Epithelial cell of prostate (primary cell): ENCODE data around the gene GABRE.
A peak's percentile ranks its signal among the peaks of the same experiment; 100 is the strongest.
"Not testable (repeated sequence)": the region's sequence is repeated elsewhere in the genome, so short reads cannot be mapped to it uniquely, and the experiment has no call there.

ENCODE experiments used
- DNase-seq: peaks from one replicate; pipeline ENCODE4 v3.0.0-alpha.2; 2011; ENCODE audit warnings: low read depth, low spot score
- H3K27ac ChIP-seq: fragments of 450-650 bp; 2 replicates; pipeline ENCODE4 v1.5.1; 2017; ENCODE audit warnings: mild to moderate bottlenecking

GABRE gene

GRCh38 chrX:151970661-151971060 lies 3.8 kb downstream of the GABRE start:
- DNase-seq, result no peak
- H3K27ac ChIP-seq, result peak overlapping the region; percentile 54

DNA sequence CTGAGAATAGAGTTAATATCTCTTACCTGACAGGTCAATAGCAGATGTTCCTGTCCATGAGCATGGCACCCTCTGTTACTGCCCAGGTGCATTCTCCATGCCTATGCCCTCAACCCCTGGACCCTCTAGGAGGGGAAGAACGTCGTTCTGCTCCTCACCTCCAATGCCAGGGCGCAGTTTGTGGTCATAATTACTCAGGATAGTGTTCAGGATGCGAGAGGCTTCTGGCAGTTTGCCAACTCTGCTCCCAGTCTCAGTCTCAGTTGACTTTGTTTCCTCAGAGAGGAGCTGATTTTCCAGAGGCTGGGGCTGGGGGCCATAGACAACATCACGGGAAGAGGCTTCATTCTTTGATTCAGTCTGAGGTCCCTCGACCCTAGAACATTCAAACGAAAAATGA lies 4.4 kb downstream of the GABRE start:
- DNase-seq, result no peak
- no peak overlapping the region for H3K27ac ChIP-seq

DNA sequence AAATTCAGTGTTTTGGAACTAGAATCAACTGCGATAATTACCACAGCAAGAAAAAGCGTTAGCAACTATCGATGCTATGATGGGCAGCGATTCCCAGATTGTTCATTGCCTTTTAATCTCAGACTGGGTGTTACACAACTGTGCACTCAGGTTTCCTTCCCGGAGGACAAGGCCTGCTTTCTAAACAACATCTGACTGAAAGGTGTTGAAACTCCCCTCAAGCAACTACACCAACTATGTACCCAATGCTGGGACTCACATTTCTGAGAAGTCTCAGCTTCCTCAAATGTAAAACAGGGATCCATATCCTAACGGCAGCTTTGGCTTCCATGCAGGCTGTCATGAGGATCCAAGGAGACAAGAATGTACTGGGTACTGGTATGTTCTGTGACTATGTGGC lies 8.2 kb downstream of the GABRE start:
- H3K27ac ChIP-seq, result no peak overlapping the region
- no peak for DNase-seq

- no peak overlapping the region for H3K27ac ChIP-seq
- DNase-seq, result no peak
Observed at GRCh38 chrX:151962034-151962433, 12.4 kb downstream of the GABRE start.

DNA sequence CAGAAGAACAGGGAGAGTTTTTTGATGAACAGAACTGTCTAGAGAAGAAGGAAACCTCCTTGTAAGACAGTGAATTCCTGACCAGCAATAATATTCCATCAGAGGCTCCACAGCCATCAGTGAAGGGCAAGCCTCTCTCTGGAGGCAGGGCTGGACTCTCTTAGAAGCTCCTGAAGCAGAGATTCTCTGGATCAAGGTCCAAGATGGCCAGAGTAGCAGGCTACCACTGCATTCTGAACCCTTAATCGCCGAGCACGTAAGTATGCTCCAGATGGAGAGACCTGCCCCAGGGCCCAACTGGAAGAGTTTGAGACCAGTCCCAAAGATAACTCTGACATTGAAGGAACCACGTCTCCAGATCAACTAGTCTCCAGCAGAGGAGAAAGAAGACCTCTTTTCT lies 16.4 kb downstream of the GABRE start:
- no peak overlapping the region for H3K27ac ChIP-seq
- DNase-seq, result no peak

DNA sequence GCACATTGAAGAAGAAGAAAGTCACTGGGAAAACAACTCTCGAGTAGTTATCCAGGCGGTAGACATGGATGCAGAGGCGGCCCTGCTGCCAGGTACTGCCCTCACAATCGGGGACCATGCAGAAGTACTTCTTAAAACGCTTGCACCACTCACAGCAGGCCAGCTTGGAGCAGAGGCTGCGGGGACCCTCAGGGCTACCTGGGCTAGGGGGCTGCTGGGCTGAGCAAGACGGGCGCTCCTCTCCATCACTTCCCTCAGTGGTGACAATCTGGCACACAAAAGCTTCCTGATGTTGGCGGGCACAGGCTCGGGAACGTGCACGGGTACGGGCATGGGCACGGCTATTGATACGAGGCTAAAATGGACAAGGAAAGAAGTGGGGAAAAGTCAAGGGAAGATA lies 19.7 kb downstream of the GABRE start:
- no peak for DNase-seq
- no peak overlapping the region for H3K27ac ChIP-seq

DNA sequence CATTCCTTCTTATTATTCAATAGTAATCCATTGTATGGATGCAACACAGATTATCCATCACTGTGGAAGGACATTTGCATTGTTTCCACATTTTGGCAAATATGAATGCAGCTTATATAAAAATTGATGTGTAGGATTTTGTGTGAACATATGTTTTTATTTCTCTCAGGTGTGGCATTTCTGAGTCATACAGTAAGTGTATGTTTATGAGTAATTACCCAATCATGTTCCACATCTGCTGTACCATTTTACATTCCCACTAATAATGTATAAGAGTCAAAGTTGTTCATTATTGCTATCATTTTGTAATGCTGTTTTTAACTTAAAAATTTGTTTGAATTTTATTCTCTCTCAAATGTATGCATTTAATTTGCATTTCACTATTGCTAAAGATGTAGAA lies 36.3 kb downstream of the GABRE start:
- DNase-seq, result no peak
- H3K27ac ChIP-seq, result no peak overlapping the region

GRCh38 chrX:151935358-151935757 lies 39.1 kb downstream of the GABRE start:
- DNase-seq, result no peak
- no peak overlapping the region for H3K27ac ChIP-seq

DNA sequence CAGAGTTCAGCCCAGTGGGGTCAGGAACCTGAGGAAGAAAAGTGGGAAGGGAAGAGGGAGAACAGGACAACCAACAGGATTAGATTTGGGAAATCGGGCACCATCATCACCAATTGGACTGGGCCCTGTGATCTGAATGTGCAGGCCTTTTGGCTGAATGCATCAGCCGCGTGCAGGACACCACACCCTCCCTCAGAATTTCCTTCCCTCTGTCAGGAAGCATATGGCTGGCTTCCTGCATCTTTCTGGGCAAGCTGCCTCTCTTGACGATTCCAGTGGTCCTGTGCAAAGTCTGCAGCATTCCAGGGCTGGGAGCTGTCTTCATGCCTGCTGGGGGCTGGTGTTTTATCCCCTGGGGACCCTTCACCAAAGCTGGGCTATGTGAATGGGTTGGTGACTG lies 45.4 kb downstream of the GABRE start:
- H3K27ac ChIP-seq, result no peak overlapping the region
- DNase-seq, result no peak

DNA sequence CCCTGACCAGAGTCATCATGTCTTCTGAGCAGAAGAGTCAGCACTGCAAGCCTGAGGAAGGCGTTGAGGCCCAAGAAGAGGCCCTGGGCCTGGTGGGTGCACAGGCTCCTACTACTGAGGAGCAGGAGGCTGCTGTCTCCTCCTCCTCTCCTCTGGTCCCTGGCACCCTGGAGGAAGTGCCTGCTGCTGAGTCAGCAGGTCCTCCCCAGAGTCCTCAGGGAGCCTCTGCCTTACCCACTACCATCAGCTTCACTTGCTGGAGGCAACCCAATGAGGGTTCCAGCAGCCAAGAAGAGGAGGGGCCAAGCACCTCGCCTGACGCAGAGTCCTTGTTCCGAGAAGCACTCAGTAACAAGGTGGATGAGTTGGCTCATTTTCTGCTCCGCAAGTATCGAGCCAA lies 50.8 kb downstream of the GABRE start:
- H3K27ac ChIP-seq, result no peak overlapping the region
- no peak for DNase-seq

DNA sequence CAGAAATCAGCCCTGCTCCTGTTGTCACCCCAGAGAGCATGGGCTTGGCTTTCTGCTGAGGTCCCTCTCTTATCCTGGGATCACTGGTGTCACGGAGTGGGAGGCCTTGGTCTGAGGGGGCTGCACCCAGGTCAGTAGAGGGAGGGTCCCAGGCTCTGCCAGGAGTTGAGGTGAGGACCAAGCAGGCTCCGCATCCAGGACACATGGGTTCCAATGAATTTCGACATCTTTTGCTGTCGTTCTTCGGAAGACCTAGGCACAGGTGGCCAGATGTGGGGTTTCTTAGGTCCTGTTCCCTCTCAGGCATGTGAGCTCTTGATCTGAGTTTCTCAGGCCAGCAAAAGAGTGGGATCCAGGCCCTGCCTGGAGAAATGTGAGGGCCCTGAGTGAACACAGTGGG lies 51.8 kb downstream of the GABRE start:
- no peak overlapping the region for H3K27ac ChIP-seq
- no peak for DNase-seq

GRCh38 chrX:151921866-151922265 lies 52.6 kb downstream of the GABRE start:
- H3K27ac ChIP-seq, result no peak overlapping the region
- no peak for DNase-seq

DNA sequence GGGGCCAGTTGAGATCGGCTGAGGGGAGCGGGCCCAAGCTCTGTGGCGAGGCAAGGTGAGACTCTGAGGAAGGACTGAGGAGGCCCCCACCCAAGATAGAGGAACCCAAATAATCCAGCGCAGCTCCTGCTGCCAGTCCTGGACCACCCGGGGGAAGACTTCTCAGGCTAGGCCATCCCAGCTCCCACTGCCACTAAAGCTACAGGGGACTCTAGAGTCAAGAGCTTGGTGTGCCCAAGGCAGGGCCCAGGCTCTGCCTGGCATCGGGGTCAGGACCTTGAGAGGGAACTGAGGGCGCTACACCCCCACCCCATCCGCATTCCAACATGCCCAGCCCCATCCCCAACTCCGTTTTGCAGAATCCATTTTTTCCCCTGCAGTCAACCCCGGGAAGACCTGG lies 53.2 kb downstream of the GABRE start:
- no peak overlapping the region for H3K27ac ChIP-seq
- DNase-seq, result no peak

GRCh38 chrX:151920530-151920929 lies 53.9 kb downstream of the GABRE start:
- H3K27ac ChIP-seq, result no peak overlapping the region
- DNase-seq, result no peak

- H3K27ac ChIP-seq, result no peak overlapping the region
Observed at GRCh38 chrX:151920101-151920500, 54.4 kb downstream of the GABRE start.

DNA sequence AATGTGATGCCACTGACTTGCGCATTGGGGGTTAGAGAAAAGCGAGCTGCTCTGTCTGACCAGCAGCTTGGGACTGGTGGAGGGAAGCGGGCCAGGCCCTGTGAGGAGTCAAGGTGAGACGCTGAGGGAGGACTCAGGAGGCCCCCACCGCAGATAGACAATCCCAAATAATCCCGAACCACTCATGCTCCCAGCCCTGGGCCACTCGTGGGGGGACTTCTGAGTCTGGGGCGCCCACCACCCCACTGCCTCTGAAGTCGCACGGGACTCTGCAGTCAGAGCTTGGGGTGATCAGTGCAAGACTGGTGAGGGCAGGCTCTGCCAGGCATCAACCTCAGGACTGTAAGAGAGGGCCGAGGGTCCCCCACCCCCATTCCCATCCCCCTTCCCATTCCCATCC lies 54.9 kb downstream of the GABRE start:
- no peak overlapping the region for H3K27ac ChIP-seq
- DNase-seq, result no peak

More at GRCh38 chrX:151920101-151920500, 54.4 kb downstream of the GABRE start:
- no peak for DNase-seq

DNA sequence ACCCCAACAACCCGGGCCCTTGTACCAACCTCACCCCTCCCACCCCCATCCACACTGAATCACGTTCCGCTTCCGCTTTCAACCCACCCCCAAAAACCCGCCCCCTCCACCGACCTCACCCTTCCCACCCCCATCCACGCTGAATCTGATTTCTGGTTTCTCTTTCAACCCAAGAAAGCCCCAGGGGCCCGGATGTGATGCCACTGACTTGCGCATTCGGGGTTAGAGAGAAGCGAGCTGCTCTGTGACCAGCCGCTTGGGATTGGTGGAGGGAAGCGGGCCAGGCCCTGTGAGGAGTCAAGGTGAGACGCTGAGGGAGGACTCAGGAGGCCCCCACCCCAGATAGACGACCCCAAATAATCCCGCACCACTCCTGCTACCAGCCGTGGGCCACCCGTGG lies 55.7 kb downstream of the GABRE start:
- not testable (repeated sequence) for DNase-seq, H3K27ac ChIP-seq

DNA sequence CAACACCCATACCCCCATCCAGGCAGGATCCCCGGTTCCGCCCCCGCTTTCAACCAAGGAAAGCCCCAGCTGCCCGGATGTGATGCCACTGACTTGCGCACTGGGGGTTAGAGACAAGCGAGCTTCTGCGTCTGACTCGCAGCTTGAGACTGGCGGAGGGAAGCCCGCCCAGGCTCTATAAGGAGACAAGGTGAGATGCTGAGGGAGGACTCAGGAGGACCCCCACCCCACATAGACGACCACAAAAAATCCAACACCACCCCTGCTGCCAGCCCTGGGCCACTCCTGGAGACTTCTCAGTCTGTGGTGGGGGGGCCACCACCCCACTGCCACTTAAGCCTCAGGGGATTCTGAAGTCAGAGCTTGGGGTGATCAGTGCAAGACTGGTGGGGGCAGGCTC lies 61.7 kb downstream of the GABRE start, which contains the start of gene MAGEA4:
MAGEA4 (plus strand) TSS at position 110 of the 400 bp plus-strand sequence. CDS start 10,776 bp downstream, outside the sequence.
- no peak for DNase-seq
- no peak within 1 kb of the TSS for H3K27ac ChIP-seq

GRCh38 chrX:151912221-151912620 lies 62.3 kb downstream of the GABRE start:
- H3K27ac ChIP-seq, result no peak overlapping the region
- no peak for DNase-seq

- H3K27ac ChIP-seq, result no peak overlapping the region
- DNase-seq, result no peak
Observed at GRCh38 chrX:151904989-151905388, 69.5 kb downstream of the GABRE start.
